SK-N-MC (cell line): ENCODE measurements around the gene CDC123.
"Not testable (repeated sequence)": the region's sequence is repeated elsewhere in the genome, so short reads cannot be mapped to it uniquely, and the experiment has no call there.

Source experiments
- EZH2 ChIP-seq: fragments of 200-600 bp; sonication (generic); IDR thresholded peaks from one replicate; pipeline ENCODE4 v1.6.1; 2017; ENCODE audit warnings: antibody characterized with exemption
- FOXP2 ChIP-seq: optimal IDR thresholded peaks from 2 replicates; pipeline ENCODE3; 2011; ENCODE audit warnings: mild to moderate bottlenecking, moderate library complexity; ENCODE audit not compliant: insufficient read depth; ENCODE audit errors: extremely low read length, control extremely low read depth
- POLR2AphosphoS5 ChIP-seq: IDR thresholded peaks from 2 replicates; pipeline ENCODE4 v1.6.1; 2012; ENCODE audit warnings: mild to moderate bottlenecking, low read depth, low read length, borderline replicate concordance

DNA sequence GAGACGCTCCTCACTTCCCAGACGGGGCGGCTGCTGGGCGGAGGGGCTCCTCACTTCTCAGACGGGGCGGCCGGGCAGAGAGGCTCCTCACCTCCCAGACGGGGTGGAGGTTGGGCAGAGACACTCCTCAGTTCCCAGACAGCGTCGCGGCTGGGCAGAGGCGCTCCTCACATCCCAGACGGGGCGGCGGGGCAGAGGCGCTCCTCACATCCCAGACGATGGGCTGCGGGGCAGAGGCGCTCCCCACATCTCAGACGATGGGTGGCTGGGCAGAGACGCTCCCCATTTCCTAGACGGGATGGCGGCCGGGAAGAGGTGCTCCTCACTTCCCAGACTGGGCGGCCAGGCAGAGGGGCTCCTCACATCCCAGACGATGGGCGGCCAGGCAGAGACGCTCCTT lies 30.4 kb downstream of the CDC123 start:
- TF ChIP-seq EZH2, POLR2AphosphoS5, FOXP2: not testable (repeated sequence)
